Panc1 (cell line): ENCODE results near the gene HNRNPA3. TPM values are rescaled to one million over a fixed set of nuclear protein-coding genes. Genes with fewer than 3 reads are reported as not detected.

Source experiments
- ATAC-seq: fragments of 200-7000 bp; cut with Tn5 transposase; 2 replicates; pipeline ENCODE4 v1.9.1; 2020; ENCODE audit warnings: mild to moderate bottlenecking, moderate library complexity
- BruUV-seq: library from RNA; stranded (reverse); fragments of 400-500 nt; replicated peaks from 2 replicates; lab custom pipeline; 2021; lab: Mats Ljungman, UMichigan
- CTCF ChIA-PET: fragments of 300-600 bp; sonication (Branson Sonifier 250); formaldehyde crosslinking; loops from one replicate; lab custom pipeline; 2022; ENCODE audit warnings: antibody characterized with exemption; lab: Charles Lee
- POLR2A ChIA-PET: fragments of 300-600 bp; sonication (Branson Sonifier 250); formaldehyde crosslinking; loops from one replicate; lab custom pipeline; 2022; ENCODE audit warnings: antibody characterized with exemption; lab: Charles Lee
- DNase-seq: peaks from one replicate; pipeline ENCODE4 v3.0.0-alpha.2; 2010; ENCODE audit warnings: low read depth, low spot score
- H3K27ac ChIP-seq: 2 replicates; pipeline ENCODE4 v1.5.1; 2011; ENCODE audit warnings: mild to moderate bottlenecking, low read length, inconsistent platforms
- H3K27me3 ChIP-seq: fragments of 200-500 bp; sonication (Bioruptor generic); 2 replicates; pipeline ENCODE4 v1.6.0; 2014; ENCODE audit warnings: low read length, inconsistent platforms; ENCODE audit not compliant: control insufficient read depth, insufficient read depth
- H3K36me3 ChIP-seq: fragments of 200-500 bp; sonication (Bioruptor generic); 2 replicates; pipeline ENCODE4 v1.5.1; 2014; ENCODE audit warnings: inconsistent platforms, mild to moderate bottlenecking, low read length, moderate library complexity; ENCODE audit not compliant: control insufficient read depth, insufficient read depth
- H3K4me1 ChIP-seq: 2 replicates; pipeline ENCODE4 v1.5.1; 2011; ENCODE audit warnings: inconsistent platforms, mild to moderate bottlenecking, low read length, moderate library complexity; ENCODE audit not compliant: control insufficient read depth, insufficient read depth
- H3K4me3 ChIP-seq, 2 experiments: 2 replicates each; pipeline ENCODE4 v1.5.1; 2011 to 2012; ENCODE audit warnings: low read depth in 2 of 2, low read length in 2 of 2, mild to moderate bottlenecking in 2 of 2, inconsistent platforms in 1 of 2, moderate library complexity in 1 of 2
- H3K9me3 ChIP-seq: fragments of 200-500 bp; sonication (Bioruptor generic); 2 replicates; pipeline ENCODE4 v1.5.1; 2014; ENCODE audit warnings: low read depth, mild to moderate bottlenecking, inconsistent platforms, low read length, moderate library complexity; ENCODE audit not compliant: control insufficient read depth, insufficient read depth
- CTCF ChIP-seq: fragments of 450-650 bp; IDR thresholded peaks from 2 replicates; pipeline ENCODE4 v1.5.1; 2017; ENCODE audit warnings: mild to moderate bottlenecking
- POLR2AphosphoS5 ChIP-seq: IDR thresholded peaks from 2 replicates; pipeline ENCODE4 v1.6.1; 2012; ENCODE audit warnings: mild to moderate bottlenecking, low read depth, low read length, moderate library complexity
- SIN3A ChIP-seq: IDR thresholded peaks from 2 replicates; pipeline ENCODE4 v1.6.1; 2012; ENCODE audit warnings: low read depth, mild to moderate bottlenecking, low read length, moderate library complexity, borderline replicate concordance; ENCODE audit not compliant: insufficient read depth
- TCF7L2 ChIP-seq: IDR thresholded peaks from 2 replicates; pipeline ENCODE4 v1.6.1; 2011; ENCODE audit warnings: mild to moderate bottlenecking, low read depth, low read length, inconsistent platforms
- in situ Hi-C: cut with HindIII; loops from 2 replicates; pipeline ENCODE4 v1.10.0; 2016; ENCODE audit warnings: low sequenced_read_pairs, low pct_unique_long_range_greater_than_20kb
- intact Hi-C: fragments of 100-400 bp; cut with micrococcal nuclease; formaldehyde crosslinking; loops from one replicate; pipeline ENCODE4 v1.10.0; 2022; ENCODE audit not compliant: unreplicated experiment
- total RNA-seq: library from RNA; stranded (reverse); gene quantifications from one replicate; pipeline ENCODE4 v1.2.1, GENCODE V29; 2021; ENCODE audit not compliant: unreplicated experiment
- TF ChIP-seq, protein P1 (sequence below), 2 experiments: IDR thresholded peaks; 2 replicates each; pipeline ENCODE4 v1.6.1; 2011 to 2012; ENCODE audit warnings: low read depth in 2 of 2, control low read depth in 1 of 2, low read length in 1 of 2, mild to moderate bottlenecking in 1 of 2, moderate library complexity in 1 of 2; ENCODE audit not compliant: insufficient read depth in 1 of 2

HNRNPA3 gene
- total RNA-seq, 1 experiment from 2014 or later: 228 TPM

- TF ChIP-seq SIN3A (no peak), CTCF (no peak; the same call in 1 of the 2 replicates), POLR2AphosphoS5 (peak; percentile 12; the same call in 1 of the 2 replicates)
- TF ChIP-seq, protein P1, sequence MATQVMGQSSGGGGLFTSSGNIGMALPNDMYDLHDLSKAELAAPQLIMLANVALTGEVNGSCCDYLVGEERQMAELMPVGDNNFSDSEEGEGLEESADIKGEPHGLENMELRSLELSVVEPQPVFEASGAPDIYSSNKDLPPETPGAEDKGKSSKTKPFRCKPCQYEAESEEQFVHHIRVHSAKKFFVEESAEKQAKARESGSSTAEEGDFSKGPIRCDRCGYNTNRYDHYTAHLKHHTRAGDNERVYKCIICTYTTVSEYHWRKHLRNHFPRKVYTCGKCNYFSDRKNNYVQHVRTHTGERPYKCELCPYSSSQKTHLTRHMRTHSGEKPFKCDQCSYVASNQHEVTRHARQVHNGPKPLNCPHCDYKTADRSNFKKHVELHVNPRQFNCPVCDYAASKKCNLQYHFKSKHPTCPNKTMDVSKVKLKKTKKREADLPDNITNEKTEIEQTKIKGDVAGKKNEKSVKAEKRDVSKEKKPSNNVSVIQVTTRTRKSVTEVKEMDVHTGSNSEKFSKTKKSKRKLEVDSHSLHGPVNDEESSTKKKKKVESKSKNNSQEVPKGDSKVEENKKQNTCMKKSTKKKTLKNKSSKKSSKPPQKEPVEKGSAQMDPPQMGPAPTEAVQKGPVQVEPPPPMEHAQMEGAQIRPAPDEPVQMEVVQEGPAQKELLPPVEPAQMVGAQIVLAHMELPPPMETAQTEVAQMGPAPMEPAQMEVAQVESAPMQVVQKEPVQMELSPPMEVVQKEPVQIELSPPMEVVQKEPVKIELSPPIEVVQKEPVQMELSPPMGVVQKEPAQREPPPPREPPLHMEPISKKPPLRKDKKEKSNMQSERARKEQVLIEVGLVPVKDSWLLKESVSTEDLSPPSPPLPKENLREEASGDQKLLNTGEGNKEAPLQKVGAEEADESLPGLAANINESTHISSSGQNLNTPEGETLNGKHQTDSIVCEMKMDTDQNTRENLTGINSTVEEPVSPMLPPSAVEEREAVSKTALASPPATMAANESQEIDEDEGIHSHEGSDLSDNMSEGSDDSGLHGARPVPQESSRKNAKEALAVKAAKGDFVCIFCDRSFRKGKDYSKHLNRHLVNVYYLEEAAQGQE (IDR thresholded peaks at IDR 0.05; ENCODE audit: insufficient read depth in 1 of 2, low read depth in 2 of 2, low read length in 1 of 2): no peak
- ATAC-seq: no peak
- H3K27me3 ChIP-seq: no peaks in the 10 kb centered on the region
- H3K4me1 ChIP-seq: peaks cover 98% of the 10 kb centered on the region
- no peaks in the 10 kb centered on the region for H3K9me3 ChIP-seq
- BruUV-seq: no TSS peak
- H3K36me3 ChIP-seq: no peaks in the 10 kb centered on the region; the same call in 1 of the 2 replicates
- intact Hi-C loops (loop anchor here (10.0 kb wide), 1 partner anchor 152 kb away; the partner anchor contains the start of gene AGPS), in situ Hi-C loops (no loop called here)
- POLR2A ChIA-PET: no interaction called here
- peak overlapping the region; percentile 94 for H3K27ac ChIP-seq
- DNase-seq: no peak
- CTCF ChIA-PET: no interaction called here
- H3K4me3 ChIP-seq: peak overlapping the region in 1 of 2 experiments; percentile 12; a peak in 1 of 4 replicates
Measured at GRCh38 chr2:177243073-177243472, 30.5 kb downstream of the HNRNPA3 start.

DNA sequence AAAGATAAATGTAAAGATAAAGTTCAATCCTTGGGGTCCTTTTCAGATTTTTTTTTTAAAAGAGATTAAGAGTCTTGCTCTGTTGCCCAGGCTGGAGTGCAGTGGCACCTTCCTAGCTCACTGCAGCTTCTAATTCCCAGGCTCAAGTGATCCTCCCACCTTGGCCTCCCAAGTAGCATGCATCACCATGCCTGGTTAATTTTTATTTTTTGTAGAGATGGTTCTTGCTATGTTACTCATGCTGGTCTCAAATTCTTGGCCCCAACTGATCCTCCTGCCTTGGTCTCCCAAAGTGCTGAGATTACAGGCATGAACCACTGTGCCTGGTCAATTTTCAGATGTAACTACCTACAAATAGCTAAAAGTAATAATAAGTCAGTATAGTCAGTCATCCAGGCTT lies 30.9 kb downstream of the HNRNPA3 start:
- Histone ChIP-seq H3K9me3 (no peaks in the 10 kb centered on the region), H3K27ac (peak overlapping the region; percentile 94), H3K27me3 (no peaks in the 10 kb centered on the region), H3K4me3 (no peak overlapping the region), H3K4me1 (peaks cover 98% of the 10 kb centered on the region), H3K36me3 (no peaks in the 10 kb centered on the region; the same call in 1 of the 2 replicates)
- in situ Hi-C loops (no loop called here), intact Hi-C loops (loop anchor here (10.0 kb wide), 1 partner anchor 151 kb away; the partner anchor contains the start of gene AGPS)
- no peak for DNase-seq
- CTCF ChIA-PET: interaction anchor here (0.6 kb wide), 1 partner anchor 18 kb away, joined by 4 read pairs; no protein-coding TSS in a partner anchor
- ATAC-seq: no peak
- POLR2A ChIA-PET: no interaction called here
- TF ChIP-seq TCF7L2 (no peak), CTCF (no peak; the same call in 1 of the 2 replicates), SIN3A (no peak), POLR2AphosphoS5 (no peak)
- TF ChIP-seq, protein P1 (IDR thresholded peaks at IDR 0.05; ENCODE audit: insufficient read depth in 1 of 2, low read depth in 2 of 2, low read length in 1 of 2): no peak
- BruUV-seq: no TSS peak
